ENCODE measurements around the gene SPATA6L.

GRCh38 chr9:4669890-4670289 is 3.6 kb upstream of the SPATA6L start:
- TF ChIP-seq CTCF (conservative IDR thresholded peaks at IDR 0.05) = no peak
- TF ChIP-seq EZH2 (IDR thresholded peaks at IDR 0.05; ENCODE audit: low read depth) = no peak
